GM19099 (cell line): ENCODE measurements around the gene GARS1.

Source experiments
- POLR2A ChIP-seq: IDR thresholded peaks from 3 replicates; pipeline ENCODE4 v1.6.1; 2011; ENCODE audit warnings: low read depth; ENCODE audit not compliant: insufficient read length; ENCODE audit errors: extremely low read depth

Gene GARS1

GRCh38 chr7:30658479-30659074 lies 63.9 kb downstream of the GARS1 start:
- TF ChIP-seq POLR2A = no peak

GRCh38 chr7:30659312-30659711 lies 64.6 kb downstream of the GARS1 start:
- no peak for TF ChIP-seq POLR2A

GRCh38 chr7:30660331-30661255 lies 65.9 kb downstream of the GARS1 start:
- TF ChIP-seq POLR2A = no peak

GRCh38 chr7:30661926-30662325 lies 67.2 kb downstream of the GARS1 start:
- no peak for TF ChIP-seq POLR2A

GRCh38 chr7:30662431-30662939 lies 67.8 kb downstream of the GARS1 start:
- no peak for TF ChIP-seq POLR2A

- no peak for TF ChIP-seq POLR2A
Measured at GRCh38 chr7:30663414-30663813, 68.7 kb downstream of the GARS1 start.

GRCh38 chr7:30664184-30664885 lies 69.7 kb downstream of the GARS1 start:
- TF ChIP-seq POLR2A = no peak

GRCh38 chr7:30665043-30665442 lies 70.4 kb downstream of the GARS1 start:
- no peak for TF ChIP-seq POLR2A

GRCh38 chr7:30665449-30665848 lies 70.8 kb downstream of the GARS1 start:
- no peak for TF ChIP-seq POLR2A

- TF ChIP-seq POLR2A = no peak
Measured at GRCh38 chr7:30667172-30667571, 72.5 kb downstream of the GARS1 start.

- no peak for TF ChIP-seq POLR2A
Measured at GRCh38 chr7:30668102-30668501, 73.4 kb downstream of the GARS1 start.

- no peak for TF ChIP-seq POLR2A
Measured at GRCh38 chr7:30671793-30672465, 77.3 kb downstream of the GARS1 start.

- no peak for TF ChIP-seq POLR2A
Measured at GRCh38 chr7:30674420-30674819, 79.7 kb downstream of the GARS1 start.

GRCh38 chr7:30674876-30675275 lies 80.2 kb downstream of the GARS1 start:
- no peak for TF ChIP-seq POLR2A

GRCh38 chr7:30678805-30679204 lies 84.1 kb downstream of the GARS1 start:
- TF ChIP-seq POLR2A = no peak
